ENCODE measurements around the gene EMCN. TPM values are rescaled to one million over a fixed set of nuclear protein-coding genes. Genes with fewer than 3 reads are reported as not detected.

The EMCN gene
- total and polyA plus RNA-seq, 10 of the 15 experiments (the other 5 are each of a cell fraction or from before 2014, with no cell fraction given) = not detected

DNA sequence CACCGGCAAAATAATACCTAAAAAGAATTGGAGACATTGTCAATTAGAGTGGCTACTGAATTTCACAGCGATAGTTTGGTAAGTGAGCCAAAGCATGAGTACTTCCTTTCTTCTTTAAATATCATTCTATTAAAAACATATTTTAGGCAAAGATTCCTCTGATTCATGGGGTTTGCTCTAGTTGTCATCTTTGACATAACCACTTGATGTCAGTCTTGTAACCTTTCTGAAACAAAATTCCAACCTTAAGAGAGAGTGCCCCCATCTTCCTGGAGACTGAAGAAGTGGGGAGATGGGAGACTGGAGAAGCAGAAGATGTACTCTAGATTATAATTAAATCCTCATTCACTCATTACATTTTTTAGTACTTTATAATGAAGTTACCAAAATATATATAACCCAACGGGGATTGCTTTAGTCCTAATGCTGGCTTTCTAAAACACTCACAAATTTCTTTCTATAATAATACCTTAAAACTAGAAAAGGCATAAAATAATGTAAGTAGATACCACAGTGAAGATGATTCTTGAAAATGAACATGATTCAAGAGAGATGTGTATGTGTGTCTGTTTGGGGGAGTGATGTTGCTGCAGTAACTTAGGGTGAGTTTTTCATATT is 96.4 kb downstream of the EMCN start:
- DNase-seq (ENCODE audit: low read depth, low spot score) (no peak), FAIRE-seq (no peak), ATAC-seq (no peak)
- no peaks in the 10 kb centered on the region for H3K27me3 ChIP-seq (replicated peaks in 1 of 2; ENCODE audit: control insufficient read depth in 2 of 2, insufficient read depth in 2 of 2, low read length in 1 of 2)
- WGBS (ENCODE audit: insufficient coverage, insufficient replicate concordance, low lambda C conversion rate, missing lambda C conversion rate) = 33% methylated on average over 3 of the region's 3 CpGs
- CTCF ChIA-PET = no interaction called here
- POLR2A ChIA-PET = no interaction called here
- intact Hi-C loops (cut with micrococcal nuclease; ENCODE audit: unreplicated experiment) (loop anchor here (10.0 kb wide), 1 partner anchor 743 kb away; no protein-coding TSS in a partner anchor), in situ Hi-C loops (cut with MboI) (no loop called here)
- SMC1A ChIA-PET (ENCODE audit: uncharacterized antibody, unreplicated experiment) = no interaction called here
- TF ChIP-seq, protein P1, sequence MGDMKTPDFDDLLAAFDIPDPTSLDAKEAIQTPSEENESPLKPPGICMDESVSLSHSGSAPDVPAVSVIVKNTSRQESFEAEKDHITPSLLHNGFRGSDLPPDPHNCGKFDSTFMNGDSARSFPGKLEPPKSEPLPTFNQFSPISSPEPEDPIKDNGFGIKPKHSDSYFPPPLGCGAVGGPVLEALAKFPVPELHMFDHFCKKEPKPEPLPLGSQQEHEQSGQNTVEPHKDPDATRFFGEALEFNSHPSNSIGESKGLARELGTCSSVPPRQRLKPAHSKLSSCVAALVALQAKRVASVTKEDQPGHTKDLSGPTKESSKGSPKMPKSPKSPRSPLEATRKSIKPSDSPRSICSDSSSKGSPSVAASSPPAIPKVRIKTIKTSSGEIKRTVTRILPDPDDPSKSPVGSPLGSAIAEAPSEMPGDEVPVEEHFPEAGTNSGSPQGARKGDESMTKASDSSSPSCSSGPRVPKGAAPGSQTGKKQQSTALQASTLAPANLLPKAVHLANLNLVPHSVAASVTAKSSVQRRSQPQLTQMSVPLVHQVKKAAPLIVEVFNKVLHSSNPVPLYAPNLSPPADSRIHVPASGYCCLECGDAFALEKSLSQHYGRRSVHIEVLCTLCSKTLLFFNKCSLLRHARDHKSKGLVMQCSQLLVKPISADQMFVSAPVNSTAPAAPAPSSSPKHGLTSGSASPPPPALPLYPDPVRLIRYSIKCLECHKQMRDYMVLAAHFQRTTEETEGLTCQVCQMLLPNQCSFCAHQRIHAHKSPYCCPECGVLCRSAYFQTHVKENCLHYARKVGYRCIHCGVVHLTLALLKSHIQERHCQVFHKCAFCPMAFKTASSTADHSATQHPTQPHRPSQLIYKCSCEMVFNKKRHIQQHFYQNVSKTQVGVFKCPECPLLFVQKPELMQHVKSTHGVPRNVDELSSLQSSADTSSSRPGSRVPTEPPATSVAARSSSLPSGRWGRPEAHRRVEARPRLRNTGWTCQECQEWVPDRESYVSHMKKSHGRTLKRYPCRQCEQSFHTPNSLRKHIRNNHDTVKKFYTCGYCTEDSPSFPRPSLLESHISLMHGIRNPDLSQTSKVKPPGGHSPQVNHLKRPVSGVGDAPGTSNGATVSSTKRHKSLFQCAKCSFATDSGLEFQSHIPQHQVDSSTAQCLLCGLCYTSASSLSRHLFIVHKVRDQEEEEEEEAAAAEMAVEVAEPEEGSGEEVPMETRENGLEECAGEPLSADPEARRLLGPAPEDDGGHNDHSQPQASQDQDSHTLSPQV (IDR thresholded peaks at IDR 0.05) = no peak
- TF ChIP-seq ZZZ3 (IDR thresholded peaks at IDR 0.05; ENCODE audit: control insufficient read depth, insufficient read length, low read depth) = no peak
- TF ChIP-seq, protein P2, sequence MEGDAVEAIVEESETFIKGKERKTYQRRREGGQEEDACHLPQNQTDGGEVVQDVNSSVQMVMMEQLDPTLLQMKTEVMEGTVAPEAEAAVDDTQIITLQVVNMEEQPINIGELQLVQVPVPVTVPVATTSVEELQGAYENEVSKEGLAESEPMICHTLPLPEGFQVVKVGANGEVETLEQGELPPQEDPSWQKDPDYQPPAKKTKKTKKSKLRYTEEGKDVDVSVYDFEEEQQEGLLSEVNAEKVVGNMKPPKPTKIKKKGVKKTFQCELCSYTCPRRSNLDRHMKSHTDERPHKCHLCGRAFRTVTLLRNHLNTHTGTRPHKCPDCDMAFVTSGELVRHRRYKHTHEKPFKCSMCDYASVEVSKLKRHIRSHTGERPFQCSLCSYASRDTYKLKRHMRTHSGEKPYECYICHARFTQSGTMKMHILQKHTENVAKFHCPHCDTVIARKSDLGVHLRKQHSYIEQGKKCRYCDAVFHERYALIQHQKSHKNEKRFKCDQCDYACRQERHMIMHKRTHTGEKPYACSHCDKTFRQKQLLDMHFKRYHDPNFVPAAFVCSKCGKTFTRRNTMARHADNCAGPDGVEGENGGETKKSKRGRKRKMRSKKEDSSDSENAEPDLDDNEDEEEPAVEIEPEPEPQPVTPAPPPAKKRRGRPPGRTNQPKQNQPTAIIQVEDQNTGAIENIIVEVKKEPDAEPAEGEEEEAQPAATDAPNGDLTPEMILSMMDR (IDR thresholded peaks at IDR 0.05 in 2 of 3, conservative IDR thresholded peaks at IDR 0.05 in 1 of 3; ENCODE audit: control insufficient read depth in 2 of 3, extremely low read depth in 1 of 3, insufficient read depth in 1 of 3, low read depth in 3 of 3, low read length in 3 of 3) = peak; percentile 19 to 45 (median 29); a peak in 4 of 6 replicates
- TF ChIP-seq SMC3 (IDR thresholded peaks at IDR 0.05; ENCODE audit: borderline replicate concordance, low read length) = peak; percentile 51; the same call in 1 of the 2 replicates
- peak; percentile 70 for TF ChIP-seq RAD21 (IDR thresholded peaks at IDR 0.05; ENCODE audit: insufficient read depth, low read depth, low read length)
- no peaks in the 10 kb centered on the region for H3K36me3 ChIP-seq (ENCODE audit: control insufficient read depth in 2 of 2, insufficient read depth in 2 of 2, low read length in 1 of 2)
- H3K9me3 ChIP-seq (replicated peaks; ENCODE audit: control insufficient read depth, insufficient read depth, low read length) = no peaks in the 10 kb centered on the region
- no peaks in the 10 kb centered on the region for H3K4me1 ChIP-seq (ENCODE audit: control insufficient read depth, insufficient read depth, low read length)
- RAD21 ChIA-PET (ENCODE audit: unreplicated experiment) = no interaction called here
- no TSS peak for BruUV-seq (replicated peaks)
- no peak overlapping the region for H3K4me3 ChIP-seq
- H3K4me2 ChIP-seq (ENCODE audit: control insufficient read depth, insufficient read depth) = no peak overlapping the region
- no peaks in the 10 kb centered on the region for H4K20me1 ChIP-seq (ENCODE audit: control insufficient read depth, insufficient read depth)
- no peak overlapping the region for H2AFZ ChIP-seq (ENCODE audit: control insufficient read depth, low read depth, low read length)
- no peaks in the 10 kb centered on the region for H3K79me2 ChIP-seq (ENCODE audit: control insufficient read depth, insufficient read depth, low read length)
- H3K9ac ChIP-seq (ENCODE audit: control insufficient read depth, insufficient read depth, low read length) = no peak overlapping the region
- no peak overlapping the region for H3K27ac ChIP-seq (ENCODE audit: control insufficient read depth, insufficient read depth)
